Lung (tissue), 12 donors: ENCODE data around the gene AP1G2. TPM values are rescaled to one million over a fixed set of nuclear protein-coding genes. Genes with fewer than 3 reads are reported as not detected.

Experiments
- ATAC-seq: fragments of 200-7000 bp; cut with Tn5 transposase; one replicate; pipeline ENCODE4 v1.9.1; 2020; ENCODE audit warnings: moderate number of reproducible peaks; ENCODE audit not compliant: insufficient read depth, low FRiP score
- DNase-seq, 3 donors: peaks; one replicate each; pipeline ENCODE4 v3.0.0-alpha.2; 2013 to 2017
- H3K27ac ChIP-seq, 2 donors: one replicate each; pipeline ENCODE4 v1.5.1; 2013; ENCODE audit warnings: mild to moderate bottlenecking in 2 of 2, moderate library complexity in 2 of 2, control low read depth in 1 of 2, inconsistent platforms in 1 of 2, low read depth in 1 of 2, low read length in 1 of 2
- H3K27me3 ChIP-seq, 3 donors: one replicate each; pipeline ENCODE4 v1.5.1; 2013; ENCODE audit warnings: low read length in 2 of 3; ENCODE audit not compliant: control insufficient read depth in 3 of 3, insufficient read depth in 3 of 3
- H3K36me3 ChIP-seq, 4 donors: one replicate each; pipeline ENCODE4 v1.5.1; 2013; ENCODE audit warnings: low read length in 4 of 4, mild to moderate bottlenecking in 1 of 4, moderate library complexity in 1 of 4; ENCODE audit not compliant: control insufficient read depth in 4 of 4, insufficient read depth in 4 of 4
- H3K4me1 ChIP-seq, 5 donors: one replicate each; pipeline ENCODE4 v1.5.1; 2013; ENCODE audit warnings: low read length in 5 of 5, mild to moderate bottlenecking in 2 of 5, moderate library complexity in 1 of 5; ENCODE audit not compliant: control insufficient read depth in 5 of 5, insufficient read depth in 5 of 5
- H3K4me3 ChIP-seq: one replicate; pipeline ENCODE4 v1.5.1; 2013; ENCODE audit warnings: mild to moderate bottlenecking, control low read depth, moderate library complexity
- H3K9ac ChIP-seq, 2 donors: one replicate each; pipeline ENCODE4 v1.5.1; 2013; ENCODE audit warnings: low read length in 2 of 2, control low read depth in 1 of 2; ENCODE audit not compliant: insufficient read depth in 1 of 2
- H3K9me3 ChIP-seq, 4 donors: one replicate each; pipeline ENCODE4 v1.5.1; 2013; ENCODE audit warnings: low read length in 3 of 4, mild to moderate bottlenecking in 1 of 4, moderate library complexity in 1 of 4; ENCODE audit not compliant: control insufficient read depth in 4 of 4, insufficient read depth in 3 of 4
- WGBS, 2 donors: extraction: QIAGEN DNeasy Blood & Tissue Kit; methylation state at CpG; one replicate each; pipeline ENCODE4 v1.1.7; 2013; 5-methylcytosine and 5-hydroxymethylcytosine counted together
- polyA plus RNA-seq, 2 donors: library from polyadenylated mRNA; stranded (reverse); fragments of 200-250 nt; gene quantifications; one replicate each; pipeline ENCODE4 v1.2.1, GENCODE V29; 2013
- total RNA-seq, 2 donors: library from RNA; depleted of rRNA in 1 of 2; stranded (reverse); fragments of >200 nt in 1 of 2; gene quantifications; one replicate each; pipeline ENCODE4 v1.2.1, GENCODE V29; 2014 to 2021
- TF ChIP-seq, protein P1 (sequence below): IDR thresholded peaks from 2 replicates; pipeline ENCODE4 v1.5.1; 2012; ENCODE audit warnings: mild to moderate bottlenecking; ENCODE audit errors: control extremely low read depth, extremely low read depth
- donor health status: control.
- donor health status: control.
- donor health status: Bipolar disorder and iron deficiency.
- donor health status: healthy.
- donor health status: DM: yes; HTN: yes; CAD: no.

AP1G2 gene
- total and polyA plus RNA-seq, 4 donors: 48.0 to 106 (median 81.8) TPM

DNA sequence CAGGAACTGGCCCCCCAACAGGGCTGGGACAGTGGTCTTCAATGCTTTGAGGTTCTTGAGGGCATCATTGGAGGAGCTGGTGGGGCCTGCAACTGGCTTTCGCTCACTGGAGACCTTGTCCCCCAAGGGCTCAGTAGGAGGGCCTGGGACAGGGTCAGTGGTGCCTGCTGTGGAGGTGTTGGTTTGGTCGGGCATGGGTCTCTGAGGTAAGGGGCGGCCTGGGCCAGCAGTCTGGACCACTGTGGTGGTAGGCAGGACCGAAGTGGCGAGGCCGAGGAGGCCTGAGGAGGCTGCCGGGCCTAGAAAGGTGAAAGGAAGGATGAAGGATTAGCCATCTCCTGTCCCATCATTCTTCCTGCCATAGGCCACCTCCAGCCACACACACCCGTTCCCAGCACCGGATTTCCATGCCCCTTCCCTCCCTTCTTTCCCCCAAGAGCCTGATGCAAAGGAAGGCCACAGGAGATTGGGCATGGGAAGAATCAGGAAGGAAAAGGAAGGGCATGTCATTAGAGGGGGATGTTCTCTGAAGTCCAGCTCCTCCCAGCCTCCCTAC is 44.9 kb downstream of the AP1G2 start:
- no peak overlapping the region for H3K4me3 ChIP-seq
- no peak for ATAC-seq
- H3K36me3 ChIP-seq: peaks cover 0 to 4% (median 0%) of the 10 kb centered on the region in 4 donors
- no peak for DNase-seq
- H3K27me3 ChIP-seq: no peaks in the 10 kb centered on the region
- no peaks in the 10 kb centered on the region for H3K9me3 ChIP-seq
- no peaks in the 10 kb centered on the region for H3K4me1 ChIP-seq
- H3K27ac ChIP-seq: no peak overlapping the region
- WGBS, 2 donors: 87 to 92% methylated on average over 9 of the region's 9 CpGs
- H3K9ac ChIP-seq: no peak overlapping the region
- TF ChIP-seq, protein P1, sequence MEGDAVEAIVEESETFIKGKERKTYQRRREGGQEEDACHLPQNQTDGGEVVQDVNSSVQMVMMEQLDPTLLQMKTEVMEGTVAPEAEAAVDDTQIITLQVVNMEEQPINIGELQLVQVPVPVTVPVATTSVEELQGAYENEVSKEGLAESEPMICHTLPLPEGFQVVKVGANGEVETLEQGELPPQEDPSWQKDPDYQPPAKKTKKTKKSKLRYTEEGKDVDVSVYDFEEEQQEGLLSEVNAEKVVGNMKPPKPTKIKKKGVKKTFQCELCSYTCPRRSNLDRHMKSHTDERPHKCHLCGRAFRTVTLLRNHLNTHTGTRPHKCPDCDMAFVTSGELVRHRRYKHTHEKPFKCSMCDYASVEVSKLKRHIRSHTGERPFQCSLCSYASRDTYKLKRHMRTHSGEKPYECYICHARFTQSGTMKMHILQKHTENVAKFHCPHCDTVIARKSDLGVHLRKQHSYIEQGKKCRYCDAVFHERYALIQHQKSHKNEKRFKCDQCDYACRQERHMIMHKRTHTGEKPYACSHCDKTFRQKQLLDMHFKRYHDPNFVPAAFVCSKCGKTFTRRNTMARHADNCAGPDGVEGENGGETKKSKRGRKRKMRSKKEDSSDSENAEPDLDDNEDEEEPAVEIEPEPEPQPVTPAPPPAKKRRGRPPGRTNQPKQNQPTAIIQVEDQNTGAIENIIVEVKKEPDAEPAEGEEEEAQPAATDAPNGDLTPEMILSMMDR: no peak

DNA sequence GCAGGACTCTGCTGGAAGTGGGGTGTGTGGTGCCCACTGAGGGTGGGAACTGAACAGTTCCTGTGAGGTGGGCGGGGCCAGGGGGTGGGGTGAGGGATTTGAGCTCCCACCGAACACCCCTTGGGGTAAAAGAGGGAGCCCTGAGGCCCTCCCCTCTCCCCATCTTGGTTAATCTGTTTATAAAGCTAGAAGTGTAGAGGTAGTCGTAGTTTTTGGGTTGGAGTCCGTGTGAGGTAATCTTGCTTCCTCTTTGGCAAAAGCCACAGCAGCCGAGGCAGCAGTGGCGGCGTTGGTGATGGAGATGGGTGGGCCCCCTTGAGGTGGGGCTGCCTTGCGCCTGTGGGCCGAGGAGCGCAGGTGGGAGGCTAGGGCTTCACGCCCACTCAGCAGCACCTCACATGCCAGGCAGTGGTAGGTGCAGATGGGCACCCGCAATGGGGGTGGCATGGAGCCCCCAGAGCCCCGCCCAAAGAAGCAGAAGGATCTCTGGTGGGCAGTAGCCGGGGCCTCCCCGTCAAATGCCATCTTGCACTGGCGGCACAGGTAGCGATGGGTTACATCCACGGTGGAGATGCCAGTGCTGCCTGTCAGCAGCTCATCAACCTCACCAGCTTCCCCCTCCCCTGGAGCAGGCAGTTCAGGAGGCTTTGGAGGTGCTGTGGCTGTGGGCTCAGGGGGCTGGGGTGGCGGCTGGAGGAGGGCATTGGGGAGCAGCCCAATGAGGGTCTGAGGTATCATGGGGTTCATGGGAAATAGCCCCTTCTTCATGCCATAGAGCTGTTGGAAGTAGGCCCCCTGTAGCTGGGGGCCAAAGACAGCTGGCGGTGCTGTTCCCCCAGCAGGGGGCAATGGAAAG is 45.6 kb downstream of the AP1G2 start:
- DNase-seq (no peak), ATAC-seq (no peak)
- 67 to 78% methylated on average over 18 to 20 of the region's 20 CpGs for WGBS, 2 donors
- no peaks in the 10 kb centered on the region for H3K27me3 ChIP-seq
- no peaks in the 10 kb centered on the region for H3K9me3 ChIP-seq
- H3K4me1 ChIP-seq: no peaks in the 10 kb centered on the region
- peaks cover 0 to 4% (median 0%) of the 10 kb centered on the region in 4 donors for H3K36me3 ChIP-seq
- no peak overlapping the region for H3K27ac ChIP-seq
- H3K4me3 ChIP-seq: no peak overlapping the region
- TF ChIP-seq, protein P1: no peak
- no peak overlapping the region for H3K9ac ChIP-seq

DNA sequence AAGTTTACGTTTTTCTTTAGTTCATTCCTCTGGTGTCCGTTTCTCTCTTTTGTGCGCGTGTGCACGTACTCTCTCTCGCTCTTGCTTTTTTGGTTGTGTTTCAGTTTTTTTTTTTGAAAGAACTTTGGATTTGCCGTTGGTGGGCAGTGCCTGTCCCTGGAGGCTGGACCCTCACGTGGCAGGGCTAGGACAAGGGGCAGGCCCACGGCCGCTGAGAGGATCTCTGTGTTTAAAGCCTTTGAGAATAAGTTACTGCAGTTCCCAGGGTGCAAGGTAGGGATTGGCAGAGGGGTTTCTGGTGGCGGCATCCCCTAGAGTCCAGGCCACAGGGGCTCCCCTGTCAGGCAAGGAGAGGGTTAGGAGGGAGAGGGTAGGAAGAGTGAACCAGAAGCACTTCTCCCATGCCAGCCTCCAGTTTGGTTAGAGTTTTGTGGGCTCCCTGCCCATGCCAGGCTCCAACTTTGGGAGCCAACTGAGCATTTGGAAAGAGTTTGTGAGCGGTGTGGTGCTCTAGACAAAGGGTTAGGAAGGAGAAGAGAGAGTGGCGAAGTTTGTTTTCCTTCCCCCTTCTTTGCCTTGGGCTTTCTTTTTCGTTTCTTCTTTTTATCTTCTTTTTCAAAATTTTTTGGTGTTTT is 46.6 kb downstream of the AP1G2 start:
- Histone ChIP-seq H3K36me3 (peaks cover 0 to 4% (median 0%) of the 10 kb centered on the region in 4 donors), H3K9me3 (no peaks in the 10 kb centered on the region), H3K9ac (no peak overlapping the region), H3K27me3 (no peaks in the 10 kb centered on the region), H3K27ac (no peak overlapping the region), H3K4me1 (no peaks in the 10 kb centered on the region), H3K4me3 (no peak overlapping the region)
- TF ChIP-seq, protein P1: no peak
- ATAC-seq: no peak
- no peak for DNase-seq
- WGBS, 2 donors: 79 to 87% methylated on average over 14 of the region's 14 CpGs
